ENCODE measurements around the gene SPEM3. TPM values are rescaled to one million over a fixed set of nuclear protein-coding genes. Genes with fewer than 3 reads are reported as not detected.

The SPEM3 gene
- total and polyA plus RNA-seq, 2 of the 13 experiments (the other 11 are each of a cell fraction or from before 2014, with no cell fraction given) = not detected

DNA sequence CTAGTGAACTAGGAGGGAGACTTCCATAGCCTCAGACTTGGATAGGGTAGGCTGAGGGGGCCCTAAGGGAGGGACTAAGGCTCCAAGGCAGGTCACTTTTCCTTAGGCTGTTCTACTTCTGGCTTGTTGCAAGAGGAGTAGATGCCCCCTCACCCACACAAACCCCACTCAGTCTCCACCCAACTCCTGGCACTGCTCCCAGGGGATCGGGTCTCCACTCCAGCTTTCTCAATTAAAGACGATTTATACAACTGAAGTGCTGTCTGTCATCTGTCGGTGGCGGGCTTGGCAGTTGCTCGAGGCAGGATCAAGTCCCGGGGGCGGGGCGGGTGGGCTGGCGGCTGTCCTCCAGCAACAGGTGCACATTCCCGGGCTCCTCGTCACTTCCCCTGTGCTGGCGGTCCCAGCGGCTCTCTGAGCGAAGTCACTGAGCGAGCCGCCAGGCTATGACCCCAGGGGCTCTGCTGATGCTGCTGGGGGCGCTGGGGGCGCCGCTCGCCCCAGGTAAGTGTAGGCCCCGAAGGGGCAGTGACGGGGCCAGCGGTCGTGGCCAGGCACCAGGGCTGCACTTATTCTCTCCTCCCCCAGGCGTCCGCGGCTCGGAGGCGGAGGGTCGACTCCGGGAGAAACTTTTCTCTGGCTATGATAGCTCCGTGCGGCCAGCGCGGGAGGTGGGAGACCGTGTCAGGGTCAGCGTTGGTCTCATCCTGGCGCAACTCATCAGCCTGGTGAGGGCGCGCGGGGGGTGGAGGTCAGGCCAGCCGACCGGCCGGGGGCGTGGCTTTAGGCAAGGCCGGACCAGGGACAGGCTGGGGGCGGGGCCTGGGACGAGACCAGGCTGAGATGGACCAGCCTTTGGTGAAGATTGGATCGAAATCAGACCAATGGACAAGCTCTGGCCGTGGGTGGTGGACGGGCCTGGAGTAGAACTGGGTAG is 16.3 kb downstream of the SPEM3 start, which contains the start of gene CHRNB1 (continued):
- TF ChIP-seq, protein P1, sequence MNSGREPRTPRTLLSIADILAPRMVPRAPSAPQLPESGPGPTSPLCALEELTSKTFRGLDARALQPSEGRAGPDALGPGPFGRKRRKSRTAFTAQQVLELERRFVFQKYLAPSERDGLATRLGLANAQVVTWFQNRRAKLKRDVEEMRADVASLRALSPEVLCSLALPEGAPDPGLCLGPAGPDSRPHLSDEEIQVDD (CRISPR knock-in tag; IDR thresholded peaks at IDR 0.05; ENCODE audit: borderline replicate concordance) = peak; percentile 67; the same call in 1 of the 2 replicates
- TF ChIP-seq, protein P2, sequence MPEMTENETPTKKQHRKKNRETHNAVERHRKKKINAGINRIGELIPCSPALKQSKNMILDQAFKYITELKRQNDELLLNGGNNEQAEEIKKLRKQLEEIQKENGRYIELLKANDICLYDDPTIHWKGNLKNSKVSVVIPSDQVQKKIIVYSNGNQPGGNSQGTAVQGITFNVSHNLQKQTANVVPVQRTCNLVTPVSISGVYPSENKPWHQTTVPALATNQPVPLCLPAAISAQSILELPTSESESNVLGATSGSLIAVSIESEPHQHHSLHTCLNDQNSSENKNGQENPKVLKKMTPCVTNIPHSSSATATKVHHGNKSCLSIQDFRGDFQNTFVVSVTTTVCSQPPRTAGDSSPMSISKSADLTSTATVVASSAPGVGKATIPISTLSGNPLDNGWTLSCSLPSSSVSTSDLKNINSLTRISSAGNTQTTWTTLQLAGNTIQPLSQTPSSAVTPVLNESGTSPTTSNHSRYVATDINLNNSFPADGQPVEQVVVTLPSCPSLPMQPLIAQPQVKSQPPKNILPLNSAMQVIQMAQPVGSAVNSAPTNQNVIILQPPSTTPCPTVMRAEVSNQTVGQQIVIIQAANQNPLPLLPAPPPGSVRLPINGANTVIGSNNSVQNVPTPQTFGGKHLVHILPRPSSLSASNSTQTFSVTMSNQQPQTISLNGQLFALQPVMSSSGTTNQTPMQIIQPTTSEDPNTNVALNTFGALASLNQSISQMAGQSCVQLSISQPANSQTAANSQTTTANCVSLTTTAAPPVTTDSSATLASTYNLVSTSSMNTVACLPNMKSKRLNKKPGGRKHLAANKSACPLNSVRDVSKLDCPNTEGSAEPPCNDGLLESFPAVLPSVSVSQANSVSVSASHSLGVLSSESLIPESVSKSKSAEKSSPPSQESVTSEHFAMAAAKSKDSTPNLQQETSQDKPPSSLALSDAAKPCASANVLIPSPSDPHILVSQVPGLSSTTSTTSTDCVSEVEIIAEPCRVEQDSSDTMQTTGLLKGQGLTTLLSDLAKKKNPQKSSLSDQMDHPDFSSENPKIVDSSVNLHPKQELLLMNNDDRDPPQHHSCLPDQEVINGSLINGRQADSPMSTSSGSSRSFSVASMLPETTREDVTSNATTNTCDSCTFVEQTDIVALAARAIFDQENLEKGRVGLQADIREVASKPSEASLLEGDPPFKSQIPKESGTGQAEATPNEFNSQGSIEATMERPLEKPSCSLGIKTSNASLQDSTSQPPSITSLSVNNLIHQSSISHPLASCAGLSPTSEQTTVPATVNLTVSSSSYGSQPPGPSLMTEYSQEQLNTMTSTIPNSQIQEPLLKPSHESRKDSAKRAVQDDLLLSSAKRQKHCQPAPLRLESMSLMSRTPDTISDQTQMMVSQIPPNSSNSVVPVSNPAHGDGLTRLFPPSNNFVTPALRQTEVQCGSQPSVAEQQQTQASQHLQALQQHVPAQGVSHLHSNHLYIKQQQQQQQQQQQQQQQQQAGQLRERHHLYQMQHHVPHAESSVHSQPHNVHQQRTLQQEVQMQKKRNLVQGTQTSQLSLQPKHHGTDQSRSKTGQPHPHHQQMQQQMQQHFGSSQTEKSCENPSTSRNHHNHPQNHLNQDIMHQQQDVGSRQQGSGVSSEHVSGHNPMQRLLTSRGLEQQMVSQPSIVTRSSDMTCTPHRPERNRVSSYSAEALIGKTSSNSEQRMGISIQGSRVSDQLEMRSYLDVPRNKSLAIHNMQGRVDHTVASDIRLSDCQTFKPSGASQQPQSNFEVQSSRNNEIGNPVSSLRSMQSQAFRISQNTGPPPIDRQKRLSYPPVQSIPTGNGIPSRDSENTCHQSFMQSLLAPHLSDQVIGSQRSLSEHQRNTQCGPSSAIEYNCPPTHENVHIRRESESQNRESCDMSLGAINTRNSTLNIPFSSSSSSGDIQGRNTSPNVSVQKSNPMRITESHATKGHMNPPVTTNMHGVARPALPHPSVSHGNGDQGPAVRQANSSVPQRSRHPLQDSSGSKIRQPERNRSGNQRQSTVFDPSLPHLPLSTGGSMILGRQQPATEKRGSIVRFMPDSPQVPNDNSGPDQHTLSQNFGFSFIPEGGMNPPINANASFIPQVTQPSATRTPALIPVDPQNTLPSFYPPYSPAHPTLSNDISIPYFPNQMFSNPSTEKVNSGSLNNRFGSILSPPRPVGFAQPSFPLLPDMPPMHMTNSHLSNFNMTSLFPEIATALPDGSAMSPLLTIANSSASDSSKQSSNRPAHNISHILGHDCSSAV (CRISPR knock-in tag; IDR thresholded peaks at IDR 0.05; ENCODE audit: borderline replicate concordance) = no peak
- TF ChIP-seq RXRA (CRISPR knock-in tag; IDR thresholded peaks at IDR 0.05) (peak; percentile 78), PAF1 (CRISPR knock-in tag; IDR thresholded peaks at IDR 0.05) (no peak), RNF2 (conservative IDR thresholded peaks at IDR 0.05; ENCODE audit: low read depth) (no peak), ZNF564 (CRISPR knock-in tag; IDR thresholded peaks at IDR 0.05) (0 out of 2 replicates have a peak, but pooled peaks have one; percentile 49), ARHGAP35 (CRISPR knock-in tag; IDR thresholded peaks at IDR 0.05; ENCODE audit: borderline replicate concordance) (no peak), FOXP1 (IDR thresholded peaks at IDR 0.05) (no peak), FOXP1 (CRISPR knock-in tag; IDR thresholded peaks at IDR 0.05) (no peak), SRSF4 (IDR thresholded peaks at IDR 0.05; ENCODE audit: low read depth, low read length, poor library complexity, severe bottlenecking) (no peak), STAT5B (CRISPR knock-in tag; IDR thresholded peaks at IDR 0.05) (no peak)
- TF ChIP-seq, protein P3, sequence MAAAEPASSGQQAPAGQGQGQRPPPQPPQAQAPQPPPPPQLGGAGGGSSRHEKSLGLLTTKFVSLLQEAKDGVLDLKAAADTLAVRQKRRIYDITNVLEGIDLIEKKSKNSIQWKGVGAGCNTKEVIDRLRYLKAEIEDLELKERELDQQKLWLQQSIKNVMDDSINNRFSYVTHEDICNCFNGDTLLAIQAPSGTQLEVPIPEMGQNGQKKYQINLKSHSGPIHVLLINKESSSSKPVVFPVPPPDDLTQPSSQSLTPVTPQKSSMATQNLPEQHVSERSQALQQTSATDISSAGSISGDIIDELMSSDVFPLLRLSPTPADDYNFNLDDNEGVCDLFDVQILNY (CRISPR knock-in tag; conservative IDR thresholded peaks at IDR 0.05) = no peak
- TF ChIP-seq, protein P4, sequence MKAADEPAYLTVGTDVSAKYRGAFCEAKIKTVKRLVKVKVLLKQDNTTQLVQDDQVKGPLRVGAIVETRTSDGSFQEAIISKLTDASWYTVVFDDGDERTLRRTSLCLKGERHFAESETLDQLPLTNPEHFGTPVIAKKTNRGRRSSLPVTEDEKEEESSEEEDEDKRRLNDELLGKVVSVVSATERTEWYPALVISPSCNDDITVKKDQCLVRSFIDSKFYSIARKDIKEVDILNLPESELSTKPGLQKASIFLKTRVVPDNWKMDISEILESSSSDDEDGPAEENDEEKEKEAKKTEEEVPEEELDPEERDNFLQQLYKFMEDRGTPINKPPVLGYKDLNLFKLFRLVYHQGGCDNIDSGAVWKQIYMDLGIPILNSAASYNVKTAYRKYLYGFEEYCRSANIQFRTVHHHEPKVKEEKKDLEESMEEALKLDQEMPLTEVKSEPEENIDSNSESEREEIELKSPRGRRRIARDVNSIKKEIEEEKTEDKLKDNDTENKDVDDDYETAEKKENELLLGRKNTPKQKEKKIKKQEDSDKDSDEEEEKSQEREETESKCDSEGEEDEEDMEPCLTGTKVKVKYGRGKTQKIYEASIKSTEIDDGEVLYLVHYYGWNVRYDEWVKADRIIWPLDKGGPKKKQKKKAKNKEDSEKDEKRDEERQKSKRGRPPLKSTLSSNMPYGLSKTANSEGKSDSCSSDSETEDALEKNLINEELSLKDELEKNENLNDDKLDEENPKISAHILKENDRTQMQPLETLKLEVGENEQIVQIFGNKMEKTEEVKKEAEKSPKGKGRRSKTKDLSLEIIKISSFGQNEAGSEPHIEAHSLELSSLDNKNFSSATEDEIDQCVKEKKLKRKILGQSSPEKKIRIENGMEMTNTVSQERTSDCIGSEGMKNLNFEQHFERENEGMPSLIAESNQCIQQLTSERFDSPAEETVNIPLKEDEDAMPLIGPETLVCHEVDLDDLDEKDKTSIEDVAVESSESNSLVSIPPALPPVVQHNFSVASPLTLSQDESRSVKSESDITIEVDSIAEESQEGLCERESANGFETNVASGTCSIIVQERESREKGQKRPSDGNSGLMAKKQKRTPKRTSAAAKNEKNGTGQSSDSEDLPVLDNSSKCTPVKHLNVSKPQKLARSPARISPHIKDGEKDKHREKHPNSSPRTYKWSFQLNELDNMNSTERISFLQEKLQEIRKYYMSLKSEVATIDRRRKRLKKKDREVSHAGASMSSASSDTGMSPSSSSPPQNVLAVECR (CRISPR knock-in tag; IDR thresholded peaks at IDR 0.05; ENCODE audit: borderline replicate concordance) = peak; percentile 75; the same call in 1 of the 2 replicates

Data from HepG2 (cell line).